ENCODE data around the gene FCMR. TPM values are rescaled to one million over a fixed set of nuclear protein-coding genes. Genes with fewer than 3 reads are reported as not detected.
"Not testable (repeated sequence)": the region's sequence is repeated elsewhere in the genome, so short reads cannot be mapped to it uniquely, and the experiment has no call there.

Gene FCMR
- total RNA-seq, 1 donor from 2014 or later = 6.3 TPM

- no peak for DNase-seq (ENCODE audit: missing footprints)
- ATAC-seq = no peak
- intact Hi-C loops (cut with DNase I) = loop anchor here (10.0 kb wide), 1 partner anchor 144 kb away; no protein-coding TSS in a partner anchor
Observed at GRCh38 chr1:206930210-206930798, 8.6 kb upstream of the FCMR start.

GRCh38 chr1:206929524-206929923 is 7.8 kb upstream of the FCMR start:
- no peak for ATAC-seq
- intact Hi-C loops (cut with DNase I) = loop anchor here (10.0 kb wide), 1 partner anchor 45 kb away; the partner anchor contains the start of gene FCAMR
- no peak for DNase-seq (ENCODE audit: missing footprints)

GRCh38 chr1:206926286-206926685 is 4.5 kb upstream of the FCMR start:
- intact Hi-C loops (cut with DNase I) = loop anchor here (10.0 kb wide), 1 partner anchor 49 kb away; the partner anchor contains the start of gene FCAMR
- ATAC-seq = no peak

GRCh38 chr1:206925106-206925736 is 3.5 kb upstream of the FCMR start:
- ATAC-seq = peak; percentile 30
- intact Hi-C loops (cut with DNase I) = loop anchor here (10.0 kb wide), 1 partner anchor 50 kb away; the partner anchor contains the start of gene FCAMR
- peak; percentile 88 for DNase-seq (ENCODE audit: missing footprints)

More at GRCh38 chr1:206926286-206926685, 4.5 kb upstream of the FCMR start:
- no peak for DNase-seq (ENCODE audit: missing footprints)

GRCh38 chr1:206924592-206925105 is 2.9 kb upstream of the FCMR start:
- intact Hi-C loops (cut with DNase I) = loop anchor here (10.0 kb wide), 1 partner anchor 50 kb away; the partner anchor contains the start of gene FCAMR
- ATAC-seq (no peak), DNase-seq (ENCODE audit: missing footprints) (no peak)

GRCh38 chr1:206923961-206924557 is 2.3 kb upstream of the FCMR start:
- ATAC-seq = peak; percentile 40
- not testable (repeated sequence) for DNase-seq (ENCODE audit: missing footprints)
- intact Hi-C loops (cut with DNase I) = loop anchor here (10.0 kb wide), 1 partner anchor 51 kb away; the partner anchor contains the start of gene FCAMR

GRCh38 chr1:206923009-206923960 is 1.5 kb upstream of the FCMR start:
- intact Hi-C loops (cut with DNase I) = loop anchor here (10.0 kb wide), 1 partner anchor 52 kb away; the partner anchor contains the start of gene FCAMR
- ATAC-seq = peak; percentile 22
- DNase-seq (ENCODE audit: missing footprints) = no peak

GRCh38 chr1:206922524-206922923 is 783 bp upstream of the FCMR start:
- DNase-seq (ENCODE audit: missing footprints) = no peak
- no peak for ATAC-seq
- intact Hi-C loops (cut with DNase I) = loop anchor here (10.0 kb wide), 1 partner anchor 52 kb away; the partner anchor contains the start of gene FCAMR

GRCh38 chr1:206918076-206918475 is 3.7 kb downstream of the FCMR start:
- intact Hi-C loops (cut with DNase I) = no loop called here
- no peak for ATAC-seq
- DNase-seq (ENCODE audit: missing footprints) = no peak

- intact Hi-C loops (cut with DNase I) = no loop called here
- ATAC-seq (no peak), DNase-seq (ENCODE audit: missing footprints) (no peak)
Observed at GRCh38 chr1:206916000-206916709, 5.6 kb downstream of the FCMR start.

GRCh38 chr1:206915030-206915735 is 6.6 kb downstream of the FCMR start:
- ATAC-seq (no peak), DNase-seq (ENCODE audit: missing footprints) (no peak)
- intact Hi-C loops (cut with DNase I) = no loop called here

GRCh38 chr1:206913766-206914537 is 7.8 kb downstream of the FCMR start:
- ATAC-seq = no peak
- no peak for DNase-seq (ENCODE audit: missing footprints)
- intact Hi-C loops (cut with DNase I) = loop anchor here (2.0 to 5.0 kb wide), 5 partner anchors 107 to 427 kb away; partner anchors contain the start of genes DYRK3 and EIF2D

GRCh38 chr1:206912445-206913095 is 9.2 kb downstream of the FCMR start:
- ATAC-seq (peak; percentile 66), DNase-seq (ENCODE audit: missing footprints) (no peak)
- intact Hi-C loops (cut with DNase I) = loop anchor here (1.0 to 5.0 kb wide), 6 partner anchors 47 to 425 kb away; partner anchors contain the start of genes DYRK3, EIF2D and IL20

- intact Hi-C loops (cut with DNase I) = loop anchor here (5.0 kb wide), 4 partner anchors 104 to 424 kb away; partner anchors contain the start of gene EIF2D
- ATAC-seq (no peak), DNase-seq (ENCODE audit: missing footprints) (no peak)
Observed at GRCh38 chr1:206911064-206911663, 10.6 kb downstream of the FCMR start.

- ATAC-seq = peak; percentile 36
- intact Hi-C loops (cut with DNase I) = loop anchor here (5.0 kb wide), 4 partner anchors 103 to 423 kb away; partner anchors contain the start of gene EIF2D
Observed at GRCh38 chr1:206909883-206910318, 11.8 kb downstream of the FCMR start.

More at GRCh38 chr1:206909883-206910318, 11.8 kb downstream of the FCMR start:
- no peak for DNase-seq (ENCODE audit: missing footprints)

All from Right ventricle myocardium inferior (tissue), 1 donor.